ENCODE data around the gene AHCYL2. TPM values are rescaled to one million over a fixed set of nuclear protein-coding genes. Genes with fewer than 3 reads are reported as not detected.

AHCYL2 gene
- total and polyA plus RNA-seq, 2 of the 8 experiments (the other 6 are each of a cell fraction or from before 2014, with no cell fraction given) = 20.7 to 25.4 TPM

DNA sequence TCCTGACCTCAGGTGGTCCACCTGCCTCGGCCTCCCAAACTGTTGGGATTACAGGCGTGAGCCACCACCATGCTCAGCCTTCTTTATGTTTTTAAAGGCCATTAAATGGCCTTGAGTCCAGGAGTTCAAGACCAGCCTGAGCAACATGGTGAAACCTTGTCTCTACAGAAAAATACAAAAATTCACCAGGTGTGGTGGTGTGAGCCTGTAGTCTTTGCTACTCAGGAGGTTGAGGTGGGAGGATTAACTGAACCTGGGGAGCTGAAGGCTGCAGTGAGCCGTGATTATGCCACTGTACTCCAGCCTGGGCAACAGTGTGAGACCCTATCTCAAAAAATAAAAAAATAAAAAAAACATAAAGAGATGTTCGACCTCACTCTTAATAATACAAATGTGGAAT lies 25.4 kb upstream of the AHCYL2 start:
- peaks cover 0 to 4% (median 2%) of the 10 kb centered on the region in 4 experiments; a peak in 3 of 8 replicates for H3K36me3 ChIP-seq (ENCODE audit: control insufficient read depth in 2 of 4, insufficient read depth in 4 of 4, low read length in 3 of 4)
- FAIRE-seq (no peak), DNase-seq (ENCODE audit: low read depth in 1 of 2, low spot score in 2 of 2) (no peak)
- H3K4me2 ChIP-seq (ENCODE audit: insufficient read depth in 1 of 2, low read depth in 2 of 2, low read length in 2 of 2) = no peak overlapping the region
- no peak overlapping the region for H3K9ac ChIP-seq (replicated peaks in 1 of 4; ENCODE audit: extremely low read depth in 1 of 4, low read depth in 3 of 4, low read length in 3 of 4)
- H3K27ac ChIP-seq (ENCODE audit: low read depth, low read length) = no peak overlapping the region
- no peak overlapping the region for H2BK120ac ChIP-seq (replicated peaks; ENCODE audit: low read depth, low read length)
- no peak overlapping the region for H4K91ac ChIP-seq (replicated peaks; ENCODE audit: insufficient read length, low read length)
- H3K4me1 ChIP-seq (replicated peaks in 1 of 4; ENCODE audit: control insufficient read depth in 3 of 4, insufficient read depth in 4 of 4, low read length in 3 of 4) = no peaks in the 10 kb centered on the region
- H3K56ac ChIP-seq (replicated peaks; ENCODE audit: insufficient read length, low read depth, low read length) = no peak overlapping the region
- H3K14ac ChIP-seq (ENCODE audit: insufficient read length) = no peak overlapping the region
- H3K4me3 ChIP-seq (ENCODE audit: extremely low read depth in 1 of 4, insufficient read depth in 2 of 4, low read depth in 3 of 4, low read length in 4 of 4) = no peak overlapping the region
- no peak overlapping the region for H2AFZ ChIP-seq (ENCODE audit: low read length)
- H3K18ac ChIP-seq (ENCODE audit: extremely low read depth, low read length) = no peak overlapping the region
- no peak overlapping the region for H3K4ac ChIP-seq (replicated peaks; ENCODE audit: insufficient read length, low read depth, low read length)
- no peaks in the 10 kb centered on the region for H3K9me3 ChIP-seq (ENCODE audit: insufficient read depth in 2 of 2, low read depth in 1 of 2, low read length in 1 of 2)
- no peaks in the 10 kb centered on the region for H3K27me3 ChIP-seq (replicated peaks in 1 of 4; ENCODE audit: control insufficient read depth in 3 of 4, extremely low read depth in 1 of 4, insufficient read depth in 3 of 4, low read length in 3 of 4)
- H3K79me1 ChIP-seq (ENCODE audit: low read depth, low read length) = peaks cover 9% of the 10 kb centered on the region; the same call in 1 of the 2 replicates
- no peak overlapping the region for H4K8ac ChIP-seq (ENCODE audit: extremely low read depth, insufficient read depth, low read length)
- H2BK5ac ChIP-seq (ENCODE audit: low read depth, low read length) = no peak overlapping the region
- no peaks in the 10 kb centered on the region for H3K23me2 ChIP-seq (ENCODE audit: low read depth, low read length)
- H2BK20ac ChIP-seq (ENCODE audit: low read length) = no peak overlapping the region
- H4K20me1 ChIP-seq (replicated peaks in 1 of 2; ENCODE audit: control insufficient read depth in 1 of 2, insufficient read depth in 2 of 2, low read length in 2 of 2) = peaks cover 2% of the 10 kb centered on the region in 2 experiments
- TF ChIP-seq RXRA (IDR thresholded peaks at IDR 0.05; ENCODE audit: insufficient read depth, low read depth, low read length) = no peak
- no peak for TF ChIP-seq CEBPB (IDR thresholded peaks at IDR 0.05; ENCODE audit: low read depth, low read length)
- no peak for TF ChIP-seq SIX5 (IDR thresholded peaks at IDR 0.05; ENCODE audit: low read depth, low read length)
- TF ChIP-seq BCL11A (IDR thresholded peaks at IDR 0.05; ENCODE audit: low read depth in 2 of 2, low read length in 2 of 2) = no peak
- TF ChIP-seq JUND (IDR thresholded peaks at IDR 0.05; ENCODE audit: low read length) = no peak
- no peak for TF ChIP-seq SP4 (IDR thresholded peaks at IDR 0.05; ENCODE audit: low read length)
- no peak overlapping the region for H3K23ac ChIP-seq (ENCODE audit: insufficient read length)
- H2BK12ac ChIP-seq (ENCODE audit: low read depth, low read length) = no peak overlapping the region
- 93% methylated on average over 4 of the region's 4 CpGs; no CpG with 5 or more reads in 1 of the 2 experiments for WGBS, 2 experiments (ENCODE audit: extremely low coverage in 1 of 2, insufficient coverage in 1 of 2, insufficient read length in 1 of 2, insufficient replicate concordance in 2 of 2, low coverage in 1 of 2, low lambda C conversion rate in 2 of 2, missing lambda C conversion rate in 1 of 2)
- CTCF ChIA-PET (ENCODE audit: partially characterized antibody) = interaction anchor here (1.2 to 1.9 kb wide), 3 partner anchors 9 to 32 kb away, joined by 4 to 6 read pairs (median 5); no protein-coding TSS in a partner anchor
- H4K5ac ChIP-seq (ENCODE audit: insufficient read length, low read depth, low read length) = no peak overlapping the region
- no peak overlapping the region for H2AK5ac ChIP-seq (ENCODE audit: low read depth, low read length)
- POLR2A ChIA-PET (ENCODE audit: partially characterized antibody) = no interaction called here
- no peak overlapping the region for H2BK15ac ChIP-seq (ENCODE audit: low read length)
- H3K79me2 ChIP-seq (ENCODE audit: control insufficient read depth in 1 of 2, insufficient read depth in 2 of 2, low read length in 2 of 2) = peaks cover 0 to 64% of the 10 kb centered on the region in 2 experiments; a peak in 3 of 4 replicates
